Bone marrow (tissue), 2 donors: Measurements from ENCODE around the gene C5orf58.
"Not testable (repeated sequence)": the region's sequence is repeated elsewhere in the genome, so short reads cannot be mapped to it uniquely, and the experiment has no call there.

ENCODE experiments used
- DNase-seq, 2 donors: peaks; one replicate each; lab custom pipeline; 2025; lab: John Stamatoyannopoulos, UW

The C5orf58 gene

GRCh38 chr5:170223906-170224305 is 8.9 kb upstream of the C5orf58 start:
- DNase-seq: no peak

GRCh38 chr5:170225326-170226128 is 7.3 kb upstream of the C5orf58 start:
- DNase-seq: peak; percentile 17 to 52

- DNase-seq: no peak
Measured at GRCh38 chr5:170226129-170226615, 6.6 kb upstream of the C5orf58 start.

- no peak for DNase-seq
Measured at GRCh38 chr5:170226661-170227060, 6.1 kb upstream of the C5orf58 start.

- no peak for DNase-seq
Measured at GRCh38 chr5:170228762-170229435, 3.9 kb upstream of the C5orf58 start.

- DNase-seq: no peak
Measured at GRCh38 chr5:170233358-170233892, 640 bp downstream of the C5orf58 start.

GRCh38 chr5:170235876-170236864 is 3.4 kb downstream of the C5orf58 start:
- DNase-seq: no peak

- no peak for DNase-seq
Measured at GRCh38 chr5:170238456-170239196, 5.8 kb downstream of the C5orf58 start.

GRCh38 chr5:170245436-170245835 is 12.7 kb downstream of the C5orf58 start:
- DNase-seq: not testable (repeated sequence)

- DNase-seq: no peak
Measured at GRCh38 chr5:170246126-170246870, 13.5 kb downstream of the C5orf58 start.

- DNase-seq: no peak
Measured at GRCh38 chr5:170247363-170247762, 14.6 kb downstream of the C5orf58 start.

- no peak for DNase-seq
Measured at GRCh38 chr5:170248172-170248930, 15.6 kb downstream of the C5orf58 start.

GRCh38 chr5:170248931-170249227 is 16.1 kb downstream of the C5orf58 start:
- not testable (repeated sequence) for DNase-seq

GRCh38 chr5:170249355-170249754 is 16.6 kb downstream of the C5orf58 start:
- DNase-seq: no peak

- no peak for DNase-seq
Measured at GRCh38 chr5:170250810-170251317, 18.1 kb downstream of the C5orf58 start.

- DNase-seq: no peak
Measured at GRCh38 chr5:170251462-170251861, 18.7 kb downstream of the C5orf58 start.

GRCh38 chr5:170252109-170252508 is 19.3 kb downstream of the C5orf58 start:
- no peak for DNase-seq

- no peak for DNase-seq
Measured at GRCh38 chr5:170252720-170253350, 20.1 kb downstream of the C5orf58 start.

GRCh38 chr5:170254056-170254455 is 21.3 kb downstream of the C5orf58 start:
- DNase-seq: no peak
